ENCODE measurements around the gene DENND1A. TPM values are rescaled to one million over a fixed set of nuclear protein-coding genes. Genes with fewer than 3 reads are reported as not detected.

Gene DENND1A
- total RNA-seq, 1 experiment from 2014 or later: 13.0 TPM

DNA sequence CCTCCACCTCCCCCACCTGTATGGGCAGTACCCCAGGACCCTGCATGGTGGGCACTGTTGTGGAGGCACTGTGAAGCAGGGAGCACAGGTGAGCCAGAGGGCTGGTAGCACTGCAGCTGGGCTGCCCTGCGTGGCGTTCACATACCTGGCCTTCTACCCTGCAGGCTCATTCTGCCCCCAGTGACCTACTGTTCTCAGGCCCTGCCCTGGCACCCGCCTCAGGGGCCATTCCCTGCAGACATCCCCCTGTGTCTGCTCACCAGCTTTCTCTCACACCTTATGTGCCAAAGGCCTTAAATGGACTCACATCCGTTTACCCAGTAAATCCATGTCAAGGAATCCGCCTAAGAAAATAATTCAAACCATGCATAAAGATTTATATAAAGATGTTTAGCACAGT, 377.4 kb downstream of the DENND1A start:
- Mint-ChIP-seq H3K4me1 (ENCODE audit: low read depth, unreplicated experiment) (no peaks in the 10 kb centered on the region), H3K27me3 (ENCODE audit: unreplicated experiment) (no peaks in the 10 kb centered on the region), H3K4me3 (ENCODE audit: low read depth, unreplicated experiment) (no peak overlapping the region), H3K27ac (ENCODE audit: unreplicated experiment) (no peak overlapping the region), H3K9me3 (ENCODE audit: low read depth, unreplicated experiment) (no peaks in the 10 kb centered on the region), H3K36me3 (ENCODE audit: insufficient read depth, unreplicated experiment) (no peaks in the 10 kb centered on the region)
- intact Hi-C loops (cut with micrococcal nuclease; ENCODE audit: unreplicated experiment): no loop called here
- CTCF ChIA-PET: no interaction called here
- BruUV-seq (replicated peaks): no TSS peak
- no peak for DNase-seq
- no peak for TF ChIP-seq CTCF (IDR thresholded peaks at IDR 0.05; ENCODE audit: unreplicated experiment)

DNA sequence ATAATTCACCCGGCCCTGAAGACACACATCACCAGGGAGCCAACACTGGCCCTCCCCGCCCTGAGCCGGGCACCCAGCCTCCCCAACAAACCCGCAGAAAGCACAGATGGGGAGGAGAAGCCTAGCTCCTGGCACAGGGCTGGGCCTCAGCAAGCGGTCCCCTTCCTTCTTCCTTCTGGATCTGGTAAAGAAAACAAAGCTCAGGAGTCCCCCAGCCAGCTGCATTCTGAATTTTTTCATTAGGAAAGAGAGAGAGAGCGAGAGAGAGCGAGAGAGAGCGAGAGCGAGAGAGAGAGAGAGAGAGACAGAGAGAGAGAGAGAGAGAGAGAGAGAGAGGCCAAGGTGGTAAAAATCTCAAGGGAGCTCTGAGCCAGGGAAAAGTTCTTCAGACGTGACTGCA, 378.2 kb downstream of the DENND1A start:
- Mint-ChIP-seq H3K4me1 (ENCODE audit: low read depth, unreplicated experiment) (no peaks in the 10 kb centered on the region), H3K9me3 (ENCODE audit: low read depth, unreplicated experiment) (no peaks in the 10 kb centered on the region), H3K36me3 (ENCODE audit: insufficient read depth, unreplicated experiment) (no peaks in the 10 kb centered on the region), H3K4me3 (ENCODE audit: low read depth, unreplicated experiment) (no peak overlapping the region), H3K27ac (ENCODE audit: unreplicated experiment) (no peak overlapping the region), H3K27me3 (ENCODE audit: unreplicated experiment) (no peaks in the 10 kb centered on the region)
- CTCF ChIA-PET: no interaction called here
- no peak for TF ChIP-seq CTCF (IDR thresholded peaks at IDR 0.05; ENCODE audit: unreplicated experiment)
- no TSS peak for BruUV-seq (replicated peaks)
- no peak for DNase-seq
- intact Hi-C loops (cut with micrococcal nuclease; ENCODE audit: unreplicated experiment): no loop called here

GRCh38 chr9:123550797-123551196, 379.1 kb downstream of the DENND1A start:
- Mint-ChIP-seq H3K9me3 (ENCODE audit: low read depth, unreplicated experiment) (no peaks in the 10 kb centered on the region), H3K27me3 (ENCODE audit: unreplicated experiment) (no peaks in the 10 kb centered on the region), H3K4me1 (ENCODE audit: low read depth, unreplicated experiment) (no peaks in the 10 kb centered on the region), H3K27ac (ENCODE audit: unreplicated experiment) (no peak overlapping the region), H3K4me3 (ENCODE audit: low read depth, unreplicated experiment) (no peak overlapping the region), H3K36me3 (ENCODE audit: insufficient read depth, unreplicated experiment) (no peaks in the 10 kb centered on the region)
- TF ChIP-seq CTCF (IDR thresholded peaks at IDR 0.05; ENCODE audit: unreplicated experiment): no peak
- no TSS peak for BruUV-seq (replicated peaks)
- intact Hi-C loops (cut with micrococcal nuclease; ENCODE audit: unreplicated experiment): no loop called here
- CTCF ChIA-PET: no interaction called here
- DNase-seq: no peak

DNA sequence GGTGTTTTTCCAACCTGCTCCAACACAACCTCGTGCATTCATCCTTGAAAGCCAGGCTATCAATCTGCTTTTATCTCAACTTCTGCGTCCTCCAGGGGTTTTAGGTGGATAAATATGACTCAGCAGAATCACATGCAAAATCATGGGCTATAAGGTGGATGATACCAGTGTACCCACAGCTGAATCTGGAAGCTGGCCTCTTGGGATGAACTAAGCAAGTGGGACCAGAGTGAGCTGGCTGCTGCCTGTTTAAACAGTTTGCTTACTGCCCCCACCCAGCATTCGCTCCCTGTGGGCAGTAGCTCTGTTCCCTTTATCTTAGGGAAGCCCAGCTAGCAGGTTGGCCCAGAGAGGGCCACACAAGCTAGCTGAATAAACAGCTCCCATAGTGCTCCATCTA, 379.9 kb downstream of the DENND1A start:
- DNase-seq: no peak
- no peaks in the 10 kb centered on the region for H3K27me3 Mint-ChIP-seq (ENCODE audit: unreplicated experiment)
- no peak for TF ChIP-seq CTCF (IDR thresholded peaks at IDR 0.05; ENCODE audit: unreplicated experiment)
- H3K27ac Mint-ChIP-seq (ENCODE audit: unreplicated experiment): no peak overlapping the region
- no TSS peak for BruUV-seq (replicated peaks)
- CTCF ChIA-PET: no interaction called here
- no peak overlapping the region for H3K4me3 Mint-ChIP-seq (ENCODE audit: low read depth, unreplicated experiment)
- no peaks in the 10 kb centered on the region for H3K9me3 Mint-ChIP-seq (ENCODE audit: low read depth, unreplicated experiment)
- H3K36me3 Mint-ChIP-seq (ENCODE audit: insufficient read depth, unreplicated experiment): no peaks in the 10 kb centered on the region
- H3K4me1 Mint-ChIP-seq (ENCODE audit: low read depth, unreplicated experiment): no peaks in the 10 kb centered on the region
- intact Hi-C loops (cut with micrococcal nuclease; ENCODE audit: unreplicated experiment): no loop called here

All from Calu3 (cell line).